Stimulated activated CD8-positive, alpha-beta memory T cell treated with anti-CD3 and anti-CD28 coated beads, Interleukin-4, amount 100 ng/mL, for 48 hours (primary cell): ENCODE data around the gene DIP2A.
A peak's percentile ranks its signal among the peaks of the same experiment; 100 is the strongest.

Source experiments
- DNase-seq: peaks from one replicate; pipeline ENCODE4 v3.0.0-alpha.2; 2020

The DIP2A gene, protein sequence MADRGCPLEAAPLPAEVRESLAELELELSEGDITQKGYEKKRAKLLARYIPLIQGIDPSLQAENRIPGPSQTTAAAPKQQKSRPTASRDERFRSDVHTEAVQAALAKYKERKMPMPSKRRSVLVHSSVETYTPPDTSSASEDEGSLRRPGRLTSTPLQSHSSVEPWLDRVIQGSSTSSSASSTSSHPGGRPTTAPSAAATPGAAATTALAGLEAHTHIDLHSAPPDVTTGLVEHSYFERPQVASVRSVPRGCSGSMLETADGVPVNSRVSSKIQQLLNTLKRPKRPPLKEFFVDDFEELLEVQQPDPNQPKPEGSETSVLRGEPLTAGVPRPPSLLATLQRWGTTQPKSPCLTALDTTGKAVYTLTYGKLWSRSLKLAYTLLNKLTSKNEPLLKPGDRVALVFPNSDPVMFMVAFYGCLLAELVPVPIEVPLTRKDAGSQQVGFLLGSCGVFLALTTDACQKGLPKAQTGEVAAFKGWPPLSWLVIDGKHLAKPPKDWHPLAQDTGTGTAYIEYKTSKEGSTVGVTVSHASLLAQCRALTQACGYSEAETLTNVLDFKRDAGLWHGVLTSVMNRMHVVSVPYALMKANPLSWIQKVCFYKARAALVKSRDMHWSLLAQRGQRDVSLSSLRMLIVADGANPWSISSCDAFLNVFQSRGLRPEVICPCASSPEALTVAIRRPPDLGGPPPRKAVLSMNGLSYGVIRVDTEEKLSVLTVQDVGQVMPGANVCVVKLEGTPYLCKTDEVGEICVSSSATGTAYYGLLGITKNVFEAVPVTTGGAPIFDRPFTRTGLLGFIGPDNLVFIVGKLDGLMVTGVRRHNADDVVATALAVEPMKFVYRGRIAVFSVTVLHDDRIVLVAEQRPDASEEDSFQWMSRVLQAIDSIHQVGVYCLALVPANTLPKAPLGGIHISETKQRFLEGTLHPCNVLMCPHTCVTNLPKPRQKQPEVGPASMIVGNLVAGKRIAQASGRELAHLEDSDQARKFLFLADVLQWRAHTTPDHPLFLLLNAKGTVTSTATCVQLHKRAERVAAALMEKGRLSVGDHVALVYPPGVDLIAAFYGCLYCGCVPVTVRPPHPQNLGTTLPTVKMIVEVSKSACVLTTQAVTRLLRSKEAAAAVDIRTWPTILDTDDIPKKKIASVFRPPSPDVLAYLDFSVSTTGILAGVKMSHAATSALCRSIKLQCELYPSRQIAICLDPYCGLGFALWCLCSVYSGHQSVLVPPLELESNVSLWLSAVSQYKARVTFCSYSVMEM (N-terminal part only)

GRCh38 chr21:46458315-46459023 lies at the start of gene DIP2A:
Gene DIP2A (plus strand): TSS chr21:46458891. CDS start chr21:46459132, 241 bp downstream.
- DNase-seq = peak; percentile 92

GRCh38 chr21:46409641-46410406 lies 48.9 kb upstream of the DIP2A start:
- no peak for DNase-seq

- DNase-seq = no peak
Measured at GRCh38 chr21:46410516-46410915, 48.2 kb upstream of the DIP2A start.

- DNase-seq = no peak
Measured at GRCh38 chr21:46411236-46411635, 47.5 kb upstream of the DIP2A start.

GRCh38 chr21:46411691-46412090 lies 47.0 kb upstream of the DIP2A start:
- DNase-seq = no peak

GRCh38 chr21:46412521-46413364 lies 45.9 kb upstream of the DIP2A start:
- DNase-seq = no peak

- DNase-seq = no peak
Measured at GRCh38 chr21:46413365-46413696, 45.4 kb upstream of the DIP2A start.

DNA sequence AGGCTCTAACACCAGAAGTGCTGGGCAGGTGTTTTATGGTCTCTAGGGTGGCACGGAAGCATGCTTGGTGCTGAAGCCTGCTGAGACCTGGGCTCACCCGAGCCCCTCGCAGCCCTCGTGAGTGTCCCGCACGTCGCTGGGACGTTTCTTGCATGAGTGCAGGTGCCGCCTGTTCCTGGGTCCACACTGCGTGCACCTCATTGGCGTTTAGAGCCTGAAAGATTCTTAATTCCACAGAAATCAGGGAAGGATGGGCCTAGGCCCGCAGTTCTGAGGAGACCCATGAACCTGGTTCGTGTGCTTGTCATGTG lies 43.8 kb upstream of the DIP2A start:
- DNase-seq = no peak

DNA sequence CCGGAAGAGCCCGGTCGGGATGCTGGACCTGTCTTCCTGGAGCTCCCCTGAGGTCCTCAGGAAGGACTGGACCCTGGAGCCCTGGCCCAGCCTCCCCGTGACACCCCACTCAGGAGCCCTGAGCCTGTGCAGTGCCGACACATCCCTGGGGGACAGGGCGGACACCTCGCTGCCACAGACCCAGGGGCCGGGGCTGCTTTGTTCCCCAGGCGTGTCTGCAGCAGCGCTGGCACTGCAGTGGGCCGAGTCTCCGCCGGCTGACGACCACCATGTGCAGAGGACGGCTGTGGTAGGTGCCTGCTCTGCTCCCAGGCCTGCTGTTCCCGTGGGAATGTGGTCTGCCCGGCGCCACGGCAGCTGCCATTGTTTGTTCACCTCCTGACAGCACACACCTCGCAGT lies 42.1 kb upstream of the DIP2A start:
- no peak for DNase-seq

- no peak for DNase-seq
Measured at GRCh38 chr21:46418265-46418946, 40.3 kb upstream of the DIP2A start.

DNA sequence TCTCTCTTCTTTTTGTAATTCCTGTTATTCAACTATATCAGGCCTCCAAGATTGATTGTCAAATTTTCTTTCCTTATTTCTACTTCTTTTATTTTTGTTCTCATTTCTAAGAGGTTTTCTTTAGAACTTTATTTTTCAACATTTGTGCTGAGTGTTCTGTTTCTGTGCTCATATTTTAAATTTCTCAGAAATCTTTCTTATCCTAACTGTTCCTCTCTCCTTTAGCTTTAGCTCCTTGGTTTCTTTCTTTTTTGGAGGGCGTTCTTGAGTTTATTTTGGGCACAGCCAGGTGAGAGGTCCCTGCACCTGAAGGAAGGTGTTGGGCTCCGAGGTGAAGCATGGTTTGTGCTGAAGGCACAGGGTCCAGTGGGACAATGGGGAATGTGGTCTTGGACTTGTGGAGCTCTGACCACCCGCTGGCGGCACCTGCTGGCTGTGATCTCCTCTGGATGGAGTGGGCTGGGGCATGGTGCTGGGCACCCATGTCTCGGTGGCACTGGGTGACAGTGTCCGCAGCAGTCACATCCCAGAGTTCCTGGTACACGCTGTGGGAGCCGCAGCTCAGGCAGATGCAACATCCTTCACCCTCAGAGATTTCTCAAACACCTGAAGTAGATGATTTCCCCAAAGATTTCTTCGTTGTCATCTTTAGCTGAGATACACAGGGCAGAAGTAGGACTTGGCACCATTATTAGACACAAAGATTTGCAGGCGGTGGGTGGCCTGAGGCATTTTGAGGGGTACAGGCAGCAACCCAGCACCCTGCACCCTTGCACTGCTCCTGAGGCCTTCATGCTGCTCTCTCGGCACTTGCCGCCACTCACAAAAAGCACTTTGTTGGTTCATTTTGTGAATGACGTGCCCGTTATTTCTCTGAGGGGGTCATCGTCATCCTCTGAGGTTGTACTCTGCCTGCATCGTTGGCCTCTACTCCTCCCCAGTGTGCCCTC lies 38.2 kb upstream of the DIP2A start:
- no peak for DNase-seq

DNA sequence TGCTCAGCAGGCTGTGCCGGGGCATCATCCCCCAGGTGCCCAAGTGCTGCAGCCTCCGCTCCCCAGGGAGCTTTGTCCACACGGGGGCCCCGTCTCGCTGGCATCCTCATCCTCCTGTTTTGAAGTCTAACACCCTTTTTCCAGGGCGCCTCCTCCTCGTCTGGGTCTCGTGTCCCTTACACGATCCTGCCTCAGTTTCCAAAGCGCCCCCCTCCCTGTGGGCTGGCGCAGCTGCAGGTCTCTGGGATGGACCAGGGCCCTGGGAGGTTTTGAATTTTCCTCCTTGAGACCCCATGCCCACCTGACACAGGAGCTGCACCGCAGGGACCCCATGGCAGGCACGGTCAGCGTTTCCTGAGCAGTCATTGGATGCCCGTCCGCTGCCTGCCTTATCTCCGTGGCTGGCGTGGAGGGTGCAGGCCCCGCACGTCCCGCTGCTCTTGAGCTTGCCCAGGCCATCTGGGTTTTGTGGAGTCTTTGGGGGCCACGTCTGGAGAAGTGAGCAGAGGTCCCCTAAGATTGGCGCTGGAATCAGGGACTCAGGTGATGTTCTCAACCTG lies 37.4 kb upstream of the DIP2A start:
- no peak for DNase-seq

DNA sequence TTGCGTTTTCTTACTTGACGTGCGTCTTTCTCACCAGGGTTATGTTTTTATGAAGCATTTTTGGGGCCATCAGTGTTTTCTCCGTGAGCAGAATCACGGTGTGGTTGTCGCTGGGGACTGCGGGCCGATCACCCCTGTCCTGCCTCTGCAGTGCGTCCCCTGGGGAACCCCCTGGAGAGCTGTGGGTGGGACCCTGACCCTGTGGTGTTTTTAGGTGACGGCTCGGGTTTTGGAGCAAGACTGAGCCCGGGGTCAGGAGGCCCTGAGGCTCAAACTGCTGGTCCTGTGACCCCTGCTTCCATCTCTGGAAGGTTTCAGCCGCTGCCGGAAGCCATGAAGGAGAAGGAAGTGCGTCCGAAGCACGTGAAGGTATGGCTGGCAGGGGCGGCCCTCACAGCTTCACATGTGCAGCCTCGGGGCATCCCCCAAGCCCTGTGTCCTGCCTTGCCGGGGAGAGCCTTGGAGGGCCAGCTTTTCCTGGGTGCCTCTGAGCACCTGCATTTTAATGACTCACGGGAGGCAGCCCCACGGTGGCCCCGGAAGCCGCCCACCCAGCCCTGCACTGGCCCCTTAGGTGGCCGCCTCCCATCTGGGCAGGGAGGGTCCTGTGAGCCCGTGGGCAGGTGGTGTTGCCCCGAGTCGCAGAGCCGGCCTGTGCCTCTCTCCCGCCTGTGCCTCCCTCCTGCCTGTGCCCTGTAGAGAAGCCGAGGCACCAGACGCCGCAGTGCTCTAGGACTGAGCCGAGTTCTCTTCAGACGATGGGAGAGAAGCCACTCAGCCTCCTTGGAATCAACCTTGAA lies 36.7 kb upstream of the DIP2A start:
- DNase-seq = no peak

GRCh38 chr21:46422636-46423241 lies 36.0 kb upstream of the DIP2A start:
- no peak for DNase-seq

DNA sequence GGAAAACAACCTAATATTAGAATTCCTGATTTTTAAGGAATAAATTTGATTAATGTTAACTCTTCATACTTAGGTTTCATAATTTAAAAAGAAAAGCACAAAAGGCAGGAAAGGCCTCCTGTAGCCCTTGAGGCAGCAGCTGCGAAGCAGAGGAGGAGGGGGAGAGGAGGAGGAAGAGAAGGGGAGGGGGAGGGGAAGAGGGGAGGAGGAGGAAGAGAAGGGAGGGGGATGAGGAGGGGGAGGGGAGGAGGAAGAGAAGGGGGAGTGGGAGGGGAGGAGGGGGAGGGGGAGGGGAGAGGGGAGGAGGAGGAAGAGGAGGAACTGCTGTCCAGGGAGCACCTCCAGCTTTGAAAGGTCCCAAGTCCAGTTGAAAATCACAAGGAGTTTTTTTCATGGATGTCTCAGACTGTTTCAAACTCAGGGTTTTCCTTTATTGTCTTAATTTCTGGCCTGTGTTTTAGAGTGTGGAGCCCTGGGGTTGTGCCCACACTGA lies 35.1 kb upstream of the DIP2A start:
- DNase-seq = no peak

- peak; percentile 51 for DNase-seq
Measured at GRCh38 chr21:46424039-46424591, 34.6 kb upstream of the DIP2A start.

- peak; percentile 37 for DNase-seq
Measured at GRCh38 chr21:46424621-46425020, 34.1 kb upstream of the DIP2A start.
